Esophagus squamous epithelium (tissue), 4 donors: Measurements from ENCODE around the gene ZCWPW1.

Source experiments
- POLR2A ChIP-seq, 4 donors: fragments of 450-650 bp; IDR thresholded peaks; one replicate each; pipeline ENCODE4 v1.6.1; 2017; ENCODE audit warnings: antibody characterized with exemption in 4 of 4, mild to moderate bottlenecking in 4 of 4, moderate library complexity in 3 of 4
- TF ChIP-seq, protein P1 (sequence below), 6 experiments: fragments of 450-650 bp in 4 of 6; fragments of 200-600 bp in 2 of 6; sonication (generic) in 2 of 6; IDR thresholded peaks; one replicate each; pipeline ENCODE4 v1.5.1; 2016 to 2019; ENCODE audit warnings: antibody characterized with exemption in 6 of 6, mild to moderate bottlenecking in 4 of 6, moderate library complexity in 4 of 6

GRCh38 chr7:100376066-100376465 is 52.4 kb downstream of the ZCWPW1 start:
- TF ChIP-seq, protein P1, sequence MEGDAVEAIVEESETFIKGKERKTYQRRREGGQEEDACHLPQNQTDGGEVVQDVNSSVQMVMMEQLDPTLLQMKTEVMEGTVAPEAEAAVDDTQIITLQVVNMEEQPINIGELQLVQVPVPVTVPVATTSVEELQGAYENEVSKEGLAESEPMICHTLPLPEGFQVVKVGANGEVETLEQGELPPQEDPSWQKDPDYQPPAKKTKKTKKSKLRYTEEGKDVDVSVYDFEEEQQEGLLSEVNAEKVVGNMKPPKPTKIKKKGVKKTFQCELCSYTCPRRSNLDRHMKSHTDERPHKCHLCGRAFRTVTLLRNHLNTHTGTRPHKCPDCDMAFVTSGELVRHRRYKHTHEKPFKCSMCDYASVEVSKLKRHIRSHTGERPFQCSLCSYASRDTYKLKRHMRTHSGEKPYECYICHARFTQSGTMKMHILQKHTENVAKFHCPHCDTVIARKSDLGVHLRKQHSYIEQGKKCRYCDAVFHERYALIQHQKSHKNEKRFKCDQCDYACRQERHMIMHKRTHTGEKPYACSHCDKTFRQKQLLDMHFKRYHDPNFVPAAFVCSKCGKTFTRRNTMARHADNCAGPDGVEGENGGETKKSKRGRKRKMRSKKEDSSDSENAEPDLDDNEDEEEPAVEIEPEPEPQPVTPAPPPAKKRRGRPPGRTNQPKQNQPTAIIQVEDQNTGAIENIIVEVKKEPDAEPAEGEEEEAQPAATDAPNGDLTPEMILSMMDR (IDR thresholded peaks at IDR 0.05) = no peak
- no peak for TF ChIP-seq POLR2A (IDR thresholded peaks at IDR 0.05)
